OCI-M2 (cell line): ENCODE results near the gene RBM33.

Experiments used
- DNase-seq: peaks from one replicate; lab custom pipeline; 2025; ENCODE audit not compliant: unreplicated experiment; lab: John Stamatoyannopoulos, UW

The RBM33 gene

GRCh38 chr7:155717010-155717744, 72.7 kb downstream of the RBM33 start:
- DNase-seq = no peak

GRCh38 chr7:155721056-155721455, 76.6 kb downstream of the RBM33 start:
- no peak for DNase-seq

- no peak for DNase-seq
Measured at GRCh38 chr7:155722118-155722517, 77.7 kb downstream of the RBM33 start.

- no peak for DNase-seq
Measured at GRCh38 chr7:155722936-155723335, 78.5 kb downstream of the RBM33 start.

- DNase-seq = no peak
Measured at GRCh38 chr7:155724327-155725005, 80.0 kb downstream of the RBM33 start.

- no peak for DNase-seq
Measured at GRCh38 chr7:155725006-155725355, 80.5 kb downstream of the RBM33 start.

- DNase-seq = no peak
Measured at GRCh38 chr7:155727616-155728015, 83.2 kb downstream of the RBM33 start.

- no peak for DNase-seq
Measured at GRCh38 chr7:155728116-155728515, 83.7 kb downstream of the RBM33 start.

GRCh38 chr7:155729847-155730246, 85.4 kb downstream of the RBM33 start:
- no peak for DNase-seq

GRCh38 chr7:155731380-155731779, 86.9 kb downstream of the RBM33 start:
- DNase-seq = no peak

GRCh38 chr7:155731871-155732270, 87.4 kb downstream of the RBM33 start:
- DNase-seq = no peak

- DNase-seq = no peak
Measured at GRCh38 chr7:155732286-155732685, 87.8 kb downstream of the RBM33 start.

- DNase-seq = no peak
Measured at GRCh38 chr7:155733582-155734444, 89.4 kb downstream of the RBM33 start.

GRCh38 chr7:155734445-155734809, 90.0 kb downstream of the RBM33 start:
- no peak for DNase-seq

- DNase-seq = no peak
Measured at GRCh38 chr7:155735442-155736115, 91.1 kb downstream of the RBM33 start.

GRCh38 chr7:155737590-155737989, 93.1 kb downstream of the RBM33 start:
- DNase-seq = no peak

- no peak for DNase-seq
Measured at GRCh38 chr7:155738104-155738503, 93.6 kb downstream of the RBM33 start.

GRCh38 chr7:155738652-155739537, 94.4 kb downstream of the RBM33 start:
- no peak for DNase-seq

- no peak for DNase-seq
Measured at GRCh38 chr7:155739538-155740143, 95.2 kb downstream of the RBM33 start.

GRCh38 chr7:155741082-155741481, 96.6 kb downstream of the RBM33 start:
- DNase-seq = no peak
